ENCODE results near the gene GOLGA6A.

Gene GOLGA6A

GRCh38 chr15:74036271-74037170 is 45.8 kb downstream of the GOLGA6A start:
- DNase-seq (ENCODE audit: low spot score) = no peak

GRCh38 chr15:74035121-74036017 is 47.0 kb downstream of the GOLGA6A start:
- DNase-seq (ENCODE audit: low spot score) = no peak

DNA sequence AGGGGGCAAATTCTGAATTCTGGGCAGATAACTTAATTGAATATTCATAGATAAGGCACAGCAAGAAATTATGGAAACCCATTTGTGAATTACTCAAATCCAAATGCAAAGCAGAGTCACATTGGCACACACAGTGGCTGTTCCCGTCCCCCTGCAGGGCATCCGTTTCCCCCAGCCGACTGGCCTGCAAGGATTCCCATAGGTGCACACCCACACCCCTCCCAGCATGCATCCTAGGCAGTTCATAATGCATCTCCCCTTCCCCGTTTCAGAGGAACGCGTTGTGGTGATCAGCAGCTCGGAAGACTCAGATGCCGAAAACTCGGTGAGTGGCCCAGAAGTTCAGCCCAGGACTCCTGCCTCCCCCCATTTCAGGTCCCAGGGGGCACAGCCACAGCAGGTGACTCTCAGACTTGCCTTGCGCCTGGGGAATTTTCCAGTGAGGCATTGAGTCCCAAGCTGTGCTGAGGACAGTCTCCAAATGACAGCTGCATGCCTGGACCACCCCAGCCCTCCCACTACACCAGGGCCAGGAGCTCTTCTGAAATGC is 48.1 kb downstream of the GOLGA6A start:
- DNase-seq (ENCODE audit: low spot score) = no peak

GRCh38 chr15:74032606-74033561 is 49.5 kb downstream of the GOLGA6A start:
- no peak for DNase-seq (ENCODE audit: low spot score)

- DNase-seq (ENCODE audit: low spot score) = no peak
These were observed 50.3 kb downstream of the GOLGA6A start for GRCh38 chr15:74032046-74032445.

- DNase-seq (ENCODE audit: low spot score) = no peak
These were observed 53.7 kb downstream of the GOLGA6A start for GRCh38 chr15:74028646-74029045.

- DNase-seq (ENCODE audit: low spot score) = no peak
These were observed 54.7 kb downstream of the GOLGA6A start for GRCh38 chr15:74027688-74028087.

DNA sequence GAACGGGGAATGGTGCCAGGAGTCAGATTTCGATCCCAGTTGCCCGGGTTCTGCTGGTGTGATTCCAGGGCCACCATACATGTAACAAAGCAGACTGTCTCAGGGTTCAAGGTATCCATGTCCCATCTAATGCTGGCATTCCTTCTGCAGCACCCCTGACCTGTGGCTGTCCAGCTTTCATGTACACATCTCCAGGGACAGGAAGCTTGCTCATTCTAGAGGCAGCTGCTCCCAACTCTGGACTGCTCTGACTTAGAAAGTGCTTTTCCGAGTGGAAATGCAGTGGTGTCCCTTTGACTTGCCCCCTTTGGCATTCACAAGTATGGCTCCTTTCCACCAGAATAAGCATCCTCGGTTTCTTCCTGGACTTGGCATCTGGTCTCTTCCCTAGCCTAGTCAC is 56.9 kb downstream of the GOLGA6A start:
- DNase-seq (ENCODE audit: low spot score) = no peak

- no peak for DNase-seq (ENCODE audit: low spot score)
These were observed 57.7 kb downstream of the GOLGA6A start for GRCh38 chr15:74024687-74025086.

GRCh38 chr15:74022706-74023470 is 59.5 kb downstream of the GOLGA6A start:
- DNase-seq (ENCODE audit: low spot score) = no peak
